NCI-H345 treated with DMSO at 0.1 percent for 48 hours (cell line): ENCODE data around the gene SMPD3.

Experiments used
- DNase-seq: peaks from one replicate; lab custom pipeline; 2025; ENCODE audit not compliant: unreplicated experiment; lab: John Stamatoyannopoulos, UW

Gene SMPD3

DNA sequence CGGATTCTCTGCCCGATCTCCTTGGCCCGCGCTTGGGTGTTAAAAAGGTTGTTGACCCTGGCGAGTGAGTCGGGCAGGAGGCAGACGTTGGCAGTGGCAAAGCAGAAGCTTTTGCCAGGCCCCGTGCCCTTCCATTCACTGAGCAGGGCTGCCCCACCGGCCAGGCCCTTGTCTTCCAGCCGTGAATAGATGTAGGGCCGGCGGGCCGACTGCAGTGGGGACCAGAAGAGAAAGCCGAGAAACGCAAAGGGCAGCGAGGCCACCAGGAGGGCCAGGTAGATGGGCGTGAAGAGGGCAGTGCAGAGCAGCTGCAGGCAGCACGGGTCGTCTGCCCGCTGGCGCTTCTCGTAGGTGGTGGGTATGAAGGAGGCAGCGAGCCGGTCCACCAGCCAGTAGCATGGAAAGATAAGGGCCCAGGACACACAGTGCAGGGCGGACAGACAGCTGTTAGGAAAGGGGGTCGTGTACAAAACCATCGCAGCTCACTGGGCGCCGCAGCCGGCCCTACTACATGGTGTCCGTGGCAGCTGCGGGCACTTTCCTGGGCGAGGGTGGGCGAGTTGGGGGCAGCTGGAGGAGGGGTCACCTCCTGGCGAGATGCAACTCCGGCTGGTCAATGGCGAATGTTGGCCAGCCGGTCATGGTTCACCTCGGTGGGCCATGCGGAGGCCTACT lies 76.5 kb downstream of the SMPD3 start:
- DNase-seq: no peak

DNA sequence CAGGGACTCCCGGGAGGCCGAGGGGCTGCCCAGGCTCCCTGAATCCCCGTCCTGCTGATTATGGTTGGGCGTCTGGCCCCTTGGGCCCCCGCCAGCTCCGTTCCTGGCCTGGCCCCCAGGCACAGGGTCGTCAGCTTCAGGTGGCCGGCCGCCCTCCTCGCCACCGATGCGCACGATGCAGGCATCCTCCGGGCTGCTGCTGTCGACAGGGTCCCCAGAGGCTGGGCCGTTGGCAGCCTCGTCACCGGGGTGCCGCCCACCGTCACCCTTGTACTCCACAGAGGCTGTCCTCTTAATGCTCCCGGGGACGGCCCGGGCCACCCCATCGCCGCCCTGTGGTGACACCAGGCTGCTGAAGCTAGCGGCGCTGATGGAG lies 77.0 kb downstream of the SMPD3 start:
- DNase-seq: no peak

DNA sequence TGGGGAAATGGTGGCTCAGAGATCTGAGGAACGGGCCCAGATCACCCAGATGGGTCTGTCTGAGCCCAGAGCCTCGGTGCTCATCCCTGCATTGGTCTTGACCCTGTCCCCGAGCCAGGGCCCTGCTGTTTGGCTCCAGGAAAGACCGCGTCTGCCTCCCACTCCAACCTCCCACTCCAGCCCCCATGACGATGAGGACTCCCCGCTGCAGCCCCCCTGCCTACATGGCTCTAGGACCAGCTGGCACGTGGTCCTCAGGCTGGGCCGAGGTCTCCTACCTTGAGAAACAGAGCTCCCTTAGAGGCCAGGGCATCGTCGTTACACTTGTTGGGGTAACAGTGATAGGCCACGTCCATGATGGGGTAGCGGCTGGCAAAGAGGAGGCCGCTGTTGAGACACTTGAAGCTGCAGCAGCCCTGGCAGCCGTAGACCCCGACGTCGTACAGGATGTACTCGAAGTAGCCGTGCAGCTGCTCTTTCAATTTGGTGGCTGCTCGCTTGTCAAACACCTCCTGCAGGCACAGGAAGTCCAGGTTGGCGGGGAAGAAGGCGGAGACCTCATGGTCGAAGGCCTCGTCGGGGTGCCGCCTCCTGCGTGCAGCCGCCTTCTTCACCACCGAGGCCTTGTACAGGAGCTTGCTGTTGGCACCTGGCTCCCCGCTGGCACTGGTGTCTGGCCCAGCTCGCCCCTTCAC lies 77.6 kb downstream of the SMPD3 start:
- peak; percentile 9 for DNase-seq

DNA sequence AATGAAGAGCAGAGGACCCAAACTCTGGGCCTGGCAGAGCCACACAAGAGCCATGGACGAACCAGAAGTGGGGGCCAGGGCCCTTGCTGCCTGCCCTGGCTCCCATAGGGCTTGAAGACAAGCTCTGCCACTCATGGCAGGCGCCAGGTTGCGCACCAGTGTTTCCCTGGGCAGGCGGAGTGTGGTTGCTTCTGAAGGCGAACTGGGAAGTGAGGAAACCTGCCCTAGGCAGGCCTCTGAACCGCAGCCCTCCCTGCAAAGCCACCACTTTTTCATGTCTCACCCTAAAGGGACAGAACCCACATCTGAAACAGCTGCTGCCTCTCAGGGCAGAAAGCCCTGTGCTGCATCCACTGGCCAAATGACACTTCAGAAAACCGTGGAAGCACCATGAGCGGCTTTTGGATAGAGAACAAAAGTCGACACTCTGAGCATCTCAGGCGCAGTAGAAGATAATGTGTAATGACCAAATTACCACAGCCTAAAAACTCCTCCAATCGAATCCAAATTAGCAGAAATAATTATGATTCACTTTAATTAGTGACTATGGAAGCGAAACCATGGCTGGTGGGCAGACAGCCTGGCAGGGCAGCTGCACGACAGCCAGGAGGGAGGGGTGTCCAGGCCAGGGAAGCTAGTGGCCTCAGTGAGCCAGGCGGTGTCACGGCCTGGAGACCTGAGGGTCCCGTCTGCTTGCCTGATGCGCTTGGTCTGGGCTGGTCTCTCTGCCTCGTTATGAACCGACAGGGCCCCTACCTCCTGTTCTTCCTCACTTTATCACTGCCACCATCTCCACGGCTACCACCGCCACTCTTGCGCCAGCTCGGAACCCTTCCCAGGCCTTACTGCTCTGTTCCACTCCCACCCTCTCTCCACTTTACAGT lies 78.4 kb downstream of the SMPD3 start:
- no peak for DNase-seq

DNA sequence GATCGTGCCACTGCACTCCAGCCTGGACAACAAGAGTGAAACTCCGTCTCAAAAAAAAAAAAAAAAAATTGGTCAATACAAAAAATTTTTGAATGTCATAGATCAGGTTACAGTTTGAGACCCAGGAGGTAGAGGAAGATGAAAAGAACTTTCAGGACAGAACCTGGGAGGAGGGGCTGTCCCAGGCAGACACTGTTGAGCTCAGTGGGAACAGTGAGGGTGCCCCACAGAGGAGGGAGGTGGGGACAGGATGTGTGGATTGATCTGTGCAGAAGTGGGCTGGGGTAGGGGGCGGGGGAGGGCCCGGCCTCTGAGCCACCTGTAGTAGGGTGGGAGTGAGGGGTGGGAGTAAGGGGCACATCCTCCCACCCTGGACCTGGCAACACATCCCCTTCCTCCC lies 79.1 kb downstream of the SMPD3 start:
- DNase-seq: no peak

DNA sequence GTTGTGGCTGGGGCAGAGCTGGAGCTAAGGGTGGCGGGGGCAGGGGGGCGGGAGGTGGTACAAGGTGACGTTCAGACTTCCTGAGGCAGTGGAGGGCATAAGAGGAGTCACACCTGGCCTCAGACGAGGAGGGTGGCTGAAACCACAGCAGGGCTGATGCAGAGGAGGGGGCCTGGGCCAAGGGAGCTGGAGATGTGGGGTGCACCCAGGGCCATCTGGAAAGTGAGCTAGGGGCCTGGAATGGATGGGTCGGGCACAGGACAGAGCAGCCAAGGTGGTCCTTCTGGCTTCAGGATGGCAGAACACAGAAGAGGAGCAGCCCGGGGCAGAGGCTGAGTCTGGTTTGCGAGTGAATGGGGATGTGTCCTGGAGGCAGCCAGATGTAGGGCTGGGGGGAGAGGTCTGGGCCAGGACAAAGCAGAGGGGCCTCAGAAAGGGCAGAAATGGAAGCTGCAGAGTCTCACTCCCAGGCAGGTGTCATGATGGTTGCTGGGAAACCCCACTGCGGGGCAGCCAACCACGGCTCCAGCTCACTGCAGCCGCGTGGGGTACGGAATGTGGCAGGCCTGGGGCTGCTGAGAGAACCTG lies 79.9 kb downstream of the SMPD3 start:
- DNase-seq: no peak

DNA sequence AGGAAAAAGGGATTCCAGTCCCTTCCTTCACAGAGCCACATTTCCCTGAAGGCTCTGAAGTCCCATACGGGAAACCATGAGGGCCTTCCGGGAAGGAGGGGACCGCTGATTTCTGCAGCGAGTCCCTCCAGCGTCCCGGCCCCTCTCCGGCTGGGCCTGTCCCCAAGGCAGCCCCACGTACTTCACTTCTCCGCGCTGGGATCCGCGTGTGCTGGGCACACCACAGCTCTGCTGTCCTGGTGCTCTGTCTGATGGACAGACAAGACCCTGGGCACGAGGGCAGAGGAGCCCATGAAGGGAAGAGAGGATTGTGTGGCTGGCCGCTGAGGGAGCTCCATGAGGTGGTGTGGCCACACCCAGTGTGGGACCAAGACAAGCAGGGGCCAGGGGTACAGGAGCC lies 80.4 kb downstream of the SMPD3 start:
- DNase-seq: no peak

DNA sequence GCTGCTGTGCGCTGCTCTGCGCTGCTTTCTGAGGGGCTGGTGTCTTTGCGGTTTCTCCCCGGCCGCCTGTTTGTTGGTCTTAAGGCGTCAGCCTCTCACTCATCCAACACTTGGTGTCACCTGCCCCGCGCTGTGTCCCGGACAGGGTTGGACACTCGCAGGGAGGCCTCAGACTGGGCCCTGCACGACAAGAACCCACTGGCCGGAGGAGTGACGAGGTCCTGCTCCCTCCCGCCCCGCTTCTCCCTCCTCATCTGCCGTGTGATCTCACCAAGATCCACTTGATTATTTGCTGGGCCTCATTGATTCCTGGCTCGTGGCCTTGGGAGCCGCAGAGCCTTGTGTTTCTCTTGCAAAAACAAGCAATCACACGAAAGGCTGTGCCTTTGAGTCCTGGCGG lies 80.9 kb downstream of the SMPD3 start:
- no peak for DNase-seq

DNA sequence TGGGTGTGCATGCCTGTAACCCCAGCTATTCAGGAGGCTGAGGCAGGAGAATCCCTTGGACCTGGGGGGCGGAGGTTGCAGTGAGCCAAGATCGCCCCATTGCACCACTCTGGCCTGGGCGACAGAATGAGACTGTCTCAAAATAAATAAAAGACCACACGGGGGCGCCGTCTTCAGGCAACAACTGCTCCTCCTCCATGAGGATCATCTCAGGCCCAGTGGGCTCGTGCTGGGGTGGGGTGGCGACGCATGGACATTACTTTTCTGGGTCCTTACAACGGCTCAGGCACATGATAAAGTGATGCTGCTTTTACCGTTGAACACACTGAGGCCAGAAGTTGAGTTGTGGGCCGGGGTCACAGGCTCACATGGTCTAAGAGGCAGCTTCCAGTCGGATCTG lies 81.3 kb downstream of the SMPD3 start:
- peak; percentile 17 for DNase-seq

DNA sequence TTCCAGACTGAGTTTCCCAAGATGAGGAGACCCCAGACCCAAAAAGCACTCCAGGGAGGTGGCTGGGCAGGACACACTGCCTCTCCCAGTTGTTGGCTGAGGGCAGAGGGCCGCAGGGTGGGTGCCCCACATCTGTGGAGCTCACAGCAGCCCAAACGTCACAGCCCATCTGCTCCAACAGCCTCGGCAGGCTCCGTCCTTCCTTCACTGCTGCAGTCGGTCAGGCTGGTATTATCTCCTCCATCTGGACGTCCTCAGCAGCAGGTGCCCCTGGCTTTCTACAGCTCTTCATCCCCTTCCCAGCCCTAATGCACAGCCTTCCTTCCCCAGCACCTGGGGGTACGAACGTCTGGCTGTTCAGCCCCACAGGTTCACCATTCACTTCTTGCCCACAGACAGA lies 82.2 kb downstream of the SMPD3 start:
- DNase-seq: no peak

DNA sequence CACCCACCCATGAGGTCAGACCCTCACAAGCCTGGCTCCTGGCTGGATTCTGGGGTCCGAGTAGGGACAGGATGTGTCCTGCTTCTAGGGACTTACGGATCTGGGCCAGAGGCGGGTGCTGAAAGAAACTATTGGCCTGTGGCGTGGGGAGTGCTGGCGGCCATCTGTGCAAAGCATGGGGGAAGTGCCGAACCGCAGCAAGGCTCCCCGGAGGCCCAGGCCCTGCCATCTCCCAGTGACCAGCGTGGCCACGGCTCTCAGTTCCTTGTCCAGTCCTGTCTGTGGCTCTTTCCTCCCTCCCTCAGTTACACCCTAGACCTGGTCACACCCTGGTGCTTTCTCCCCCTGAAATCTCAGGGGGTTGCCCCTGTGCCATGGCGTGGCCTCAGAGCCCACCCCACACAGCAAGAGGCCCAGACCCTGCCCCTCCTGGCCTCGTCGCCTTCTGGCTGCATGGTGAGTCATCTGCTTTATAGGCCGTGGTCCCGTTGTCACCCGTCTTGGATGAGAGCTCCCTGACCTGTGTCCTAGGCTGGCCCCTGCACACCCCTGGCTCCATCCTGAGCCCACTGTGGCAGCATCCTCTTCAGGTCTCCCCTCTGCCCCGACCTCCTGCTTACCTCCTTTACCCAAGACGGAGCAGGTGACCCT lies 83.0 kb downstream of the SMPD3 start:
- no peak for DNase-seq

DNA sequence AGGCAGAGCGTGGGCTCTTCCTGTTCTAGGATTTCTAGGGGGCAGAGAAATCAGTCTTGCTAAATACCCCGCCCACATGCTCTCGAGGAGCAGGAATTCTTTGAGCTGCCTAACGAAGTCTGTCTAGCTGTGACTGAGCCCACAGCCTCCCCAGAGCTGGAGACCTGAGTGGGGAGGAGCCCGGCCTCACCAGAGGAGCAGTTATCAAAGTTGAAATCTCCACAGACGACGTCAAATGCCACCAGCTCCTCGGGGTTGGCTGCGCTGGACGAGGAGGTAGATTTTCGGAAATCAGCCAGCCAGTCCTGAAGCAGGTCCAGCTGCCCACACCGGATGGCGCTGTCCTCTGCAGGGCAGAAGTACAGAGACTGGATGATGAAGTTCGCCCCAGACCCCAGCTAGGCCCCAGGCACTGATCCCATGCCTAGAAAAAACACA lies 83.7 kb downstream of the SMPD3 start:
- DNase-seq: no peak

DNA sequence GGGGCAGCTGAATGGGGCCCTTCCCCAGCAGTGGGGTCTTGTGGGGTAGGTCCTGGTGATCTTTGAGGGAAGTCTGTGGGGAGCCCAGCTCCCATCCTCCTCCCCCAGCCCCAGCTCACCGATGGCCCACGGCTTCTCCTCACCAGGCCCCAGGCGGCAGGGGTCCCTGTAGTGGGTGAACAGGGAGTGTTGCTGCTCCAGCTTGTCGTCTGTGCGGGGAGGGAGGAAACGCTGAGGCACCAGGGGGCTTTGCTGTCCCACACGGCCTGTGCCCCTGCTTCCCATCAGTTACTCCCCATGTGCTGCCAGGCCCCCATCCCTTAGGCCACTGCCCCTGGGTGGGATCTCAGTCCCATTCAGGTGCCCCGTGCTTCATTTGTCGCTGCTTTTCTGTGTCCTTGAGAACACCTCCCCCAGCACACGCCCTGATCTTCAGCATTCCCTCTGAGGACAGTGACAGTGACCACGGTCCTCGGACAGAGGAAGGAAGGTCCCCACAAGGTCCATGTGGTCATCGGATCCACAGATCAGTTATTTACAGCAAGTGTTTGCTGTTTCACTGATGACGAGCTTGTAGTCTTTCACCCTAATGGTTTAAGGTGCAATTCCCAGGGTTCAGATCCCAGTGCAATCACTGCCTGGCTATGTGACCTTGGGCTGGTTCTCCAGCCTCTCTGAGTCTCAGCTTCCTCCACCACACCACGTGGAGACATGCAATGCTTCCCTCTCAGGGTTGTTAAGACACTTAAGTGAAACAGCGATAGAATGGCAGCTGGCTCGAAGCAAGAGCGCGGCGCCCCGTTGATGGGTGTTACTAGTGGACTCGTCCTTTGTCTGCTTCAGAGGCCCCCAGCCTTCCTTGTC lies 84.4 kb downstream of the SMPD3 start:
- DNase-seq: no peak

DNA sequence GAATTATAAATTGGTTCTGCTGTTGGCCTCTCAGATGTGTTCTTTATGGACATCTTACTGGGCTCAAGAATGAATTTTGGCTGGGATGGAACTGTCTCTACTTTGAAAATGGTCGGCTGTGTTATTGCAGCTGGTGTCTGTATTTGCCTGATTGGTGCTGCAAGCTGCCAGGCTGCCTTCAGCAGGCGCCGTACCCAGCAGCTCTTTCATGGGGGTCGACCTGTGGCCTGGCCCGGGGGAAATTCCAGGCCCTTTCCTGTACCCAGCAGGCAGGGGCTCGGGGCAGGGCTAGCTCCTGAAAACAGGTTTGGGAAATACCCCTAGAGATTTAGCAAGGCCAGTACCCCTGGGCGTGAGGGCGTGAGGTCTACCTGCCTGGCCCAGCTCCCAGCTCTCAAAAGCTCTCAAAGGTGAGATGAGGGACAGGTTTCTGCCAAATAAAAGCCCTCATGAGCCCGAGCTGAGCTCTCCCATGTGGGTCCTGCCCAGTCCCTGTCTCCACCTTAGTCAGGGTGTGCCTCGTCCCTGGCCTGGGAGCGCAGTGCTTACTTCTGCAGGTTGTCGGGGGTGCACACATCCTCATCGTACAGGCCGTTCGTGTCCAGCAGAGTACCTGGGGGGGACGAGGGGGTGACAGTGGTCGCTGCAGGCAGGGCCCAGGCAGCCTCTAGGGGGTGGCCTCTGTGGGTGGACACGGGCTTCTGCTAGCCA lies 85.2 kb downstream of the SMPD3 start:
- DNase-seq: no peak

DNA sequence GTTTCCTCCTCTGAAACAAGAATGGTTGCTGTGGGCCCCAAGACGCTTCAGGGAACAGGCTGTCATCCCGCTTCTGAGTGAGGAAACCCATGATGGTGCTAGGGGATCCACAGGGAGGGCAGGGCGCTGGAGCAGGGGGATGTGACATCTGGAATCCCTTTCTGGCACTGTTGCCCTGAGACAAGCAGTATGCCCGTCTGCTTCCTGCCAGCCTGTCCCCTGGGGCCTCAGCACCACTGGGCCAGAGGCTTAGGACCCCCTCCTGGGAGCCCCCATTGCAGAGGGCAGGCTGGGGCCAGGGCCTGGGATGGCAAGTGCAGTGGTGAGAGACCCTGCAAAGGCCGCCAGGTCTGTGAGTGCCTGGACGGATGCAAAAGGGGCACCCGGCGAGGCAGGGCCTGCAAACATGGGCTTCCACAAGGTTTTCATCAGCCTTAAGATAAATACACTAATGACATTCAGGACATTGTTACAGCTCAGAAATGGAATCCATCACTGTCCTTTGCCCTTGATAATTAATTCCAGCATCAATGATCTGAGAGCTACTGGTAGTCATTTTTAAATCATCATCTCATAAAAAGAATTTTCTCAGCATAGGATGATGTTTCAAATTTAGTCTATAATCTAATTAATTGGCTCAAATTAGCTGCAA lies 85.9 kb downstream of the SMPD3 start:
- no peak for DNase-seq

DNA sequence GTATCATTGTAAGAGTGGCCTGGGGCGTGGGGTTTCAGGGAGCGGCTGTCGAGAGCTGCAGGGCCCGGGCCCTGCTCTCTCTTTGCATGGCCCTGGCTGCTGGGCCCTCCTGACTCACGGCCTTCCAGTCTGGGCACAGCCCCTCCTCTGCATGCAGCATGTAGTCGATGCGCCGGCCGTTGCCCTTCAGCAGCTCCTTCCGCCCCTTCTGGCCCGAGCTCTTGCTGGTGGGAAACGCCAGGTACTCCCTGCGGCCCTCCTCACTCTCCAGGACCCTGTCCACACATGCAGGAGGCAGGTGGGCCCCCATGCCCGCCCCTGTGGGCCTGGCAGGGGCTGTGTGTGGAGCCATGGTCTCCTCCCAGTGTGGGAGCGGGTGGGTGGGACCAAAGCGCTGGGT lies 86.8 kb downstream of the SMPD3 start:
- no peak for DNase-seq

DNA sequence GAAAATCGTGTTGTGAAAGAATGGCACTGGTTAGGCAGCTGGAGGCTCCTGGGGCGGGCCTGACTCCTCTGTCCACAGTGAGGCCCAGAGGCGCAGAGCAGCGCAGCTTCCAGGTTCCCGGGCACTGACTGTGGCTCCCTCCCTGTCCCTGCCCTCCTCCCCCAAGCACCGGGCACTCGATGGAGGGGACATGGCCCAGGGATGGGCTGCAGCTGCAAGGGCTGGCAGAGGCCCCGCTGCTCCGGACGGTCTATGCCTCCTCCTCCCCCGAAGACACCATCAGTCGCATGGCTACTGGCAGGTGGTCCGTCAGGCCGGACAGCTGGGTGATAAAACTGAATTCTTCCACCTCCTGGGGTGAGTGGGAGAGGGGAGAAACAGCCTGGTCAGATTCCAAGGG lies 87.4 kb downstream of the SMPD3 start:
- no peak for DNase-seq

DNA sequence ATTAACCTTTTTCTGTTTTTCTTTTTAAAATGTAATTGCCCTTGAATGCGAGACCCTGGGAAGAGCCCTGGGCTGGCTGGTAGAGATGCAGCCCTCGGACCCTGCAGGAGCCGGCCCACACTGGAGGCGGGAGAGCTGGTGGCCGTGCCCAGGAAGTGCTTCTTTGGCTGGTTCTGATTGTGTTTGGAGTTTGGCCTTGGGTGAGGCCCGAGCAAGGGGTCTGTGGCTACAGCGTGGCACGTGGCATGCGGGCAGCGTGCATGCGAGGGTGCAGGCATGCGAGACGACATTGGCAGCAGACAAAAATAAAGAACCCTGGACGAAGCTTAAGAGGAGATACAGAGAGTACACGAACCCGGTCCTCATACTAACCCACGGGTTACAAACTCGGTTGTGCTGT lies 87.8 kb downstream of the SMPD3 start:
- DNase-seq: no peak
